Trophoblast cell (in vitro differentiated cells and primary cell): ENCODE results near the gene ITPK1.

Experiments used
- DNase-seq, 2 donors: peaks; one replicate each; pipeline ENCODE4 v3.0.0-alpha.2; 2016
- H2AFZ ChIP-seq: 2 replicates; pipeline ENCODE4 v1.6.1; 2013; ENCODE audit warnings: low read length, moderate library complexity, mild to moderate bottlenecking; ENCODE audit not compliant: insufficient read depth, poor library complexity
- H2AK5ac ChIP-seq: 2 replicates; pipeline ENCODE4 v1.6.1; 2013; ENCODE audit warnings: mild to moderate bottlenecking, low read length
- H2BK120ac ChIP-seq: 2 replicates; pipeline ENCODE4 v1.6.1; 2013; ENCODE audit warnings: low read length, mild to moderate bottlenecking, moderate library complexity; ENCODE audit not compliant: insufficient read depth, poor library complexity
- H2BK12ac ChIP-seq: 2 replicates; pipeline ENCODE4 v1.6.1; 2013; ENCODE audit warnings: mild to moderate bottlenecking, low read length, moderate library complexity
- H2BK5ac ChIP-seq: 2 replicates; pipeline ENCODE4 v1.6.1; 2013; ENCODE audit warnings: low read length, low read depth, moderate library complexity, mild to moderate bottlenecking; ENCODE audit not compliant: poor library complexity
- H3K14ac ChIP-seq: 2 replicates; pipeline ENCODE4 v1.6.1; 2013; ENCODE audit warnings: mild to moderate bottlenecking, low read length
- H3K18ac ChIP-seq: 2 replicates; pipeline ENCODE4 v1.6.1; 2013; ENCODE audit warnings: mild to moderate bottlenecking, low read length
- H3K23ac ChIP-seq: 2 replicates; pipeline ENCODE4 v1.6.1; 2013; ENCODE audit warnings: low read length
- H3K27ac ChIP-seq: 2 replicates; pipeline ENCODE4 v1.5.1; 2013; ENCODE audit warnings: low read depth, mild to moderate bottlenecking, inconsistent platforms, low read length, moderate library complexity
- H3K27me3 ChIP-seq: 2 replicates; pipeline ENCODE4 v1.6.1; 2013; ENCODE audit warnings: inconsistent platforms, mild to moderate bottlenecking, low read length, moderate library complexity; ENCODE audit not compliant: insufficient read depth
- H3K36me3 ChIP-seq, 2 experiments: 1 replicate in 1 of 2; 2 replicates in 1 of 2; pipeline ENCODE4 v1.6.1; 2013; ENCODE audit warnings: low read length in 2 of 2, mild to moderate bottlenecking in 2 of 2, moderate library complexity in 1 of 2; ENCODE audit not compliant: insufficient read depth in 2 of 2, control insufficient read depth in 1 of 2
- H3K4ac ChIP-seq: 2 replicates; pipeline ENCODE4 v1.6.1; 2013; ENCODE audit warnings: low read depth, mild to moderate bottlenecking, low read length, moderate library complexity
- H3K4me1 ChIP-seq, 2 experiments: 1 replicate in 1 of 2; 2 replicates in 1 of 2; pipeline ENCODE4 v1.6.1; 2013; ENCODE audit warnings: low read length in 2 of 2, mild to moderate bottlenecking in 2 of 2, moderate library complexity in 1 of 2; ENCODE audit not compliant: insufficient read depth in 2 of 2, control insufficient read depth in 1 of 2
- H3K4me2 ChIP-seq: 2 replicates; pipeline ENCODE4 v1.6.1; 2013; ENCODE audit warnings: inconsistent platforms, mild to moderate bottlenecking, low read length, moderate library complexity
- H3K4me3 ChIP-seq: 2 replicates; pipeline ENCODE4 v1.5.1; 2013; ENCODE audit warnings: mild to moderate bottlenecking, low read depth, low read length, inconsistent platforms
- H3K79me1 ChIP-seq: one replicate; pipeline ENCODE4 v1.6.1; 2013; ENCODE audit warnings: low read length
- H3K79me2 ChIP-seq: 2 replicates; pipeline ENCODE4 v1.6.1; 2013; ENCODE audit warnings: low read length, mild to moderate bottlenecking; ENCODE audit not compliant: control insufficient read depth, insufficient read depth, poor library complexity
- H3K9ac ChIP-seq: 2 replicates; pipeline ENCODE4 v1.6.1; 2013; ENCODE audit warnings: mild to moderate bottlenecking, low read length
- H3K9me3 ChIP-seq: 2 replicates; pipeline ENCODE4 v1.6.1; 2013; ENCODE audit warnings: low read depth, mild to moderate bottlenecking, control low read depth, inconsistent platforms, low read length; ENCODE audit not compliant: insufficient read depth
- H4K12ac ChIP-seq: 2 replicates; pipeline ENCODE4 v1.6.1; 2013; ENCODE audit warnings: low read depth, mild to moderate bottlenecking, low read length, moderate library complexity
- H4K8ac ChIP-seq: 2 replicates; pipeline ENCODE4 v1.6.1; 2013; ENCODE audit warnings: low read depth, mild to moderate bottlenecking, low read length, moderate library complexity
- H4K91ac ChIP-seq: one replicate; pipeline ENCODE4 v1.6.1; 2013; ENCODE audit warnings: low read depth, mild to moderate bottlenecking, low read length, moderate library complexity
- WGBS: extraction: QIAGEN DNeasy Blood & Tissue Kit; methylation state at CpG from one replicate; pipeline ENCODE4 v1.1.7; 2013; ENCODE audit warnings: missing lambda C conversion rate; ENCODE audit not compliant: insufficient read length, insufficient coverage; ENCODE audit errors: extremely low coverage; 5-methylcytosine and 5-hydroxymethylcytosine counted together

ITPK1 gene

GRCh38 chr14:93103392-93104080, 12.2 kb downstream of the ITPK1 start:
- Histone ChIP-seq H3K4me1 (peaks cover 8 to 22% of the 10 kb centered on the region in 2 experiments), H3K4me2 (no peak overlapping the region), H3K9ac (no peak overlapping the region), H3K9me3 (no peaks in the 10 kb centered on the region), H4K8ac (no peak overlapping the region), H3K18ac (no peak overlapping the region), H3K27ac (no peak overlapping the region), H4K12ac (no peak overlapping the region), H3K23ac (no peak overlapping the region), H3K14ac (no peak overlapping the region), H3K79me1 (peaks cover 1% of the 10 kb centered on the region), H3K27me3 (no peaks in the 10 kb centered on the region), H3K4me3 (no peak overlapping the region), H2BK120ac (no peak overlapping the region), H4K91ac (no peak overlapping the region), H3K4ac (no peak overlapping the region), H3K36me3 (no peaks in the 10 kb centered on the region), H2BK5ac (no peak overlapping the region), H3K79me2 (no peaks in the 10 kb centered on the region), H2AK5ac (no peak overlapping the region), H2AFZ (no peak overlapping the region), H2BK12ac (no peak overlapping the region)
- WGBS = no CpG with 5 or more reads among the region's 9 CpGs
- no peak for DNase-seq

- Histone ChIP-seq H4K8ac (no peak overlapping the region), H3K14ac (no peak overlapping the region), H3K23ac (no peak overlapping the region), H3K9ac (no peak overlapping the region), H3K4me1 (peaks cover 8 to 22% of the 10 kb centered on the region in 2 experiments), H3K27me3 (no peaks in the 10 kb centered on the region), H2BK12ac (no peak overlapping the region), H3K4me2 (no peak overlapping the region), H3K4me3 (no peak overlapping the region), H3K18ac (no peak overlapping the region), H2AFZ (no peak overlapping the region), H2BK5ac (no peak overlapping the region), H3K79me1 (peaks cover 1% of the 10 kb centered on the region), H2BK120ac (no peak overlapping the region), H3K4ac (no peak overlapping the region), H3K9me3 (no peaks in the 10 kb centered on the region), H4K91ac (no peak overlapping the region), H3K27ac (no peak overlapping the region), H3K36me3 (no peaks in the 10 kb centered on the region), H2AK5ac (no peak overlapping the region), H3K79me2 (no peaks in the 10 kb centered on the region), H4K12ac (no peak overlapping the region)
- no peak for DNase-seq
- no CpG with 5 or more reads among the region's 10 CpGs for WGBS
Observed at GRCh38 chr14:93102141-93102540, 13.6 kb downstream of the ITPK1 start.

GRCh38 chr14:93101181-93101580, 14.5 kb downstream of the ITPK1 start:
- no peak for DNase-seq

GRCh38 chr14:93100570-93100969, 15.2 kb downstream of the ITPK1 start:
- Histone ChIP-seq H3K4me2 (no peak overlapping the region), H3K4ac (no peak overlapping the region), H3K9ac (no peak overlapping the region), H3K14ac (no peak overlapping the region), H2BK5ac (no peak overlapping the region), H3K4me1 (peaks cover 8 to 22% of the 10 kb centered on the region in 2 experiments), H4K12ac (no peak overlapping the region), H3K27me3 (no peaks in the 10 kb centered on the region), H3K4me3 (no peak overlapping the region), H2AFZ (no peak overlapping the region), H2BK12ac (no peak overlapping the region), H3K27ac (no peak overlapping the region), H4K8ac (no peak overlapping the region), H3K18ac (no peak overlapping the region), H3K79me1 (peaks cover 1% of the 10 kb centered on the region), H3K9me3 (no peaks in the 10 kb centered on the region), H3K23ac (no peak overlapping the region), H4K91ac (no peak overlapping the region), H3K36me3 (no peaks in the 10 kb centered on the region), H3K79me2 (no peaks in the 10 kb centered on the region), H2BK120ac (no peak overlapping the region), H2AK5ac (no peak overlapping the region)
- no CpG with 5 or more reads among the region's 7 CpGs for WGBS
- no peak for DNase-seq

More at GRCh38 chr14:93101181-93101580, 14.5 kb downstream of the ITPK1 start:
- H2BK12ac ChIP-seq = no peak overlapping the region
- H3K4ac ChIP-seq = no peak overlapping the region
- H3K23ac ChIP-seq = no peak overlapping the region
- no peak overlapping the region for H4K8ac ChIP-seq
- H2AFZ ChIP-seq = no peak overlapping the region
- no peak overlapping the region for H2BK5ac ChIP-seq
- H2AK5ac ChIP-seq = no peak overlapping the region
- no peak overlapping the region for H3K4me2 ChIP-seq
- no peak overlapping the region for H4K12ac ChIP-seq
- H2BK120ac ChIP-seq = no peak overlapping the region
- no peak overlapping the region for H3K27ac ChIP-seq
- WGBS = no CpG with 5 or more reads among the region's 6 CpGs
- H3K27me3 ChIP-seq = no peaks in the 10 kb centered on the region
- H3K79me1 ChIP-seq = peaks cover 1% of the 10 kb centered on the region
- H3K79me2 ChIP-seq = no peaks in the 10 kb centered on the region
- H3K4me1 ChIP-seq = peaks cover 8 to 22% of the 10 kb centered on the region in 2 experiments
- no peaks in the 10 kb centered on the region for H3K9me3 ChIP-seq
- H3K4me3 ChIP-seq = no peak overlapping the region
- H3K14ac ChIP-seq = no peak overlapping the region
- H4K91ac ChIP-seq = no peak overlapping the region
- no peaks in the 10 kb centered on the region for H3K36me3 ChIP-seq
- no peak overlapping the region for H3K18ac ChIP-seq
- no peak overlapping the region for H3K9ac ChIP-seq
